Measurements from ENCODE around the gene METTL22.

DNA sequence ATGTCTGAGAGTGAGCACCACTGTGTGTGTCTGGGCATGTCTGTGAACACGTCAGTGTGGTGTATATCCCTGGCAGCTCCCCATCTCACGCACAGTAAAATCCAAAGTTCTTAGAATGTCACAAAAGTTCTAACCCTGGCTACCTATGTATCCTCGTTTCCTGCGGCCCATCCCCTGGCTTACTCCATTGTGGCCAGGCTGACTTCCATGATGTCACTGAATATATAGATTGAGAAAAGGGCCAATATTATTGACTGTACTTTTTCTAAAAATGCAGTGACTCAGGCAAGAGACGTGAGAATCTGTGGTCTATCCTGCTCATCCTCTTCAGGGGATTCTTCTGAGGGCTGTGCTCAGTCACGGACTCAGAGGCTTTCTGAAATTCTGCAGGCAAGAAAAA is 963 bp upstream of the METTL22 start:
- TF ChIP-seq, protein P1, sequence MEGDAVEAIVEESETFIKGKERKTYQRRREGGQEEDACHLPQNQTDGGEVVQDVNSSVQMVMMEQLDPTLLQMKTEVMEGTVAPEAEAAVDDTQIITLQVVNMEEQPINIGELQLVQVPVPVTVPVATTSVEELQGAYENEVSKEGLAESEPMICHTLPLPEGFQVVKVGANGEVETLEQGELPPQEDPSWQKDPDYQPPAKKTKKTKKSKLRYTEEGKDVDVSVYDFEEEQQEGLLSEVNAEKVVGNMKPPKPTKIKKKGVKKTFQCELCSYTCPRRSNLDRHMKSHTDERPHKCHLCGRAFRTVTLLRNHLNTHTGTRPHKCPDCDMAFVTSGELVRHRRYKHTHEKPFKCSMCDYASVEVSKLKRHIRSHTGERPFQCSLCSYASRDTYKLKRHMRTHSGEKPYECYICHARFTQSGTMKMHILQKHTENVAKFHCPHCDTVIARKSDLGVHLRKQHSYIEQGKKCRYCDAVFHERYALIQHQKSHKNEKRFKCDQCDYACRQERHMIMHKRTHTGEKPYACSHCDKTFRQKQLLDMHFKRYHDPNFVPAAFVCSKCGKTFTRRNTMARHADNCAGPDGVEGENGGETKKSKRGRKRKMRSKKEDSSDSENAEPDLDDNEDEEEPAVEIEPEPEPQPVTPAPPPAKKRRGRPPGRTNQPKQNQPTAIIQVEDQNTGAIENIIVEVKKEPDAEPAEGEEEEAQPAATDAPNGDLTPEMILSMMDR (IDR thresholded peaks at IDR 0.05), result no peak
- TF ChIP-seq POLR2A (IDR thresholded peaks at IDR 0.05), result no peak

Measured in adrenal gland (tissue), 5 donors.